ENCODE data around the gene ARFGEF3.

DNA sequence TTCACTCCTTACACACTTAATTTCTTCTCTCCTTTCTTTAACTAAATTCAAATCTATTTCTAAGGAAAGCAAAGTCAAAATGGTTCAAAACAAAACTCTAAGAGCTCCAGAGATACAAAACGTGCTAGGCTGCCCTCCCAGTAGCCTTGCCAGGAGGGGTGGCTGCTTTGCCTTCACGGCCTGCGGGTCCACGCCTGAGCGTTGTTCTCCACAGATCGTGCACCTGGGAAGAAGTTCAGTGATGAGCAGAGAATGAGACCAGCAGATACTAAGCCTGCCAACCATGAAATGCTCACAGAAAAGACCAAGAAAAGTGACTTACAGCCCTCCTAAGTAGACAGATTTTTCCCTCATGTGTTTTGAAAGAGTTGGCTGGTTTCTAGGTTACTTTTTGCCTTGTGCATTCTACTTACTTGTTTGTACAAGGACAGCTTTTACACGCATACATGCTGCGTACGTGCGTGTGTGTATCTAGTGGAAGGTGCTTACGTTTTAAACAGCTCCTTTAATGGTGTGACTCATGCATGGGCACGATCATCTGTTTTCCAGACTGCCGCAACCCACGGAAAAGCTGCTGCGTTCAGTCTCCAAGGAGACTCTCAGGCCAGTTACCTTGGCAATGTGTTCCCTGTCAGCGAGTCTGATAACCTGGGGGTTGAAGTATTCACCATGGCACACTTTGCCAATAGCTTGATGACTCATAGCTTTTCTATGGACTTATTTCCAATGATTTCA, 88.9 kb downstream of the ARFGEF3 start:
- TF ChIP-seq, protein P1, sequence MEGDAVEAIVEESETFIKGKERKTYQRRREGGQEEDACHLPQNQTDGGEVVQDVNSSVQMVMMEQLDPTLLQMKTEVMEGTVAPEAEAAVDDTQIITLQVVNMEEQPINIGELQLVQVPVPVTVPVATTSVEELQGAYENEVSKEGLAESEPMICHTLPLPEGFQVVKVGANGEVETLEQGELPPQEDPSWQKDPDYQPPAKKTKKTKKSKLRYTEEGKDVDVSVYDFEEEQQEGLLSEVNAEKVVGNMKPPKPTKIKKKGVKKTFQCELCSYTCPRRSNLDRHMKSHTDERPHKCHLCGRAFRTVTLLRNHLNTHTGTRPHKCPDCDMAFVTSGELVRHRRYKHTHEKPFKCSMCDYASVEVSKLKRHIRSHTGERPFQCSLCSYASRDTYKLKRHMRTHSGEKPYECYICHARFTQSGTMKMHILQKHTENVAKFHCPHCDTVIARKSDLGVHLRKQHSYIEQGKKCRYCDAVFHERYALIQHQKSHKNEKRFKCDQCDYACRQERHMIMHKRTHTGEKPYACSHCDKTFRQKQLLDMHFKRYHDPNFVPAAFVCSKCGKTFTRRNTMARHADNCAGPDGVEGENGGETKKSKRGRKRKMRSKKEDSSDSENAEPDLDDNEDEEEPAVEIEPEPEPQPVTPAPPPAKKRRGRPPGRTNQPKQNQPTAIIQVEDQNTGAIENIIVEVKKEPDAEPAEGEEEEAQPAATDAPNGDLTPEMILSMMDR (conservative IDR thresholded peaks at IDR 0.05 in 1 of 2, IDR thresholded peaks at IDR 0.05 in 1 of 2; ENCODE audit: low read depth in 1 of 2, low read length in 2 of 2) = no peak
- no peak for TF ChIP-seq EZH2 (IDR thresholded peaks at IDR 0.05; ENCODE audit: low read length, missing control alignments)
